HL-60/S4 treated with phorbol 12-myristate 13-acetate at 8.2 ng/mL for 4 days and 3 days (cell line): Measurements from ENCODE around the gene HMG20B.

Experiments
- in situ Hi-C: fragments of 300-500 bp; cut with MboI; formaldehyde crosslinking; loops from 2 replicates; pipeline ENCODE4 v1.15.0; 2022; ENCODE audit warnings: low sequenced_read_pairs

The HMG20B gene

GRCh38 chr19:3618144-3618810 lies 45.5 kb downstream of the HMG20B start:
- in situ Hi-C loops = no loop called here

DNA sequence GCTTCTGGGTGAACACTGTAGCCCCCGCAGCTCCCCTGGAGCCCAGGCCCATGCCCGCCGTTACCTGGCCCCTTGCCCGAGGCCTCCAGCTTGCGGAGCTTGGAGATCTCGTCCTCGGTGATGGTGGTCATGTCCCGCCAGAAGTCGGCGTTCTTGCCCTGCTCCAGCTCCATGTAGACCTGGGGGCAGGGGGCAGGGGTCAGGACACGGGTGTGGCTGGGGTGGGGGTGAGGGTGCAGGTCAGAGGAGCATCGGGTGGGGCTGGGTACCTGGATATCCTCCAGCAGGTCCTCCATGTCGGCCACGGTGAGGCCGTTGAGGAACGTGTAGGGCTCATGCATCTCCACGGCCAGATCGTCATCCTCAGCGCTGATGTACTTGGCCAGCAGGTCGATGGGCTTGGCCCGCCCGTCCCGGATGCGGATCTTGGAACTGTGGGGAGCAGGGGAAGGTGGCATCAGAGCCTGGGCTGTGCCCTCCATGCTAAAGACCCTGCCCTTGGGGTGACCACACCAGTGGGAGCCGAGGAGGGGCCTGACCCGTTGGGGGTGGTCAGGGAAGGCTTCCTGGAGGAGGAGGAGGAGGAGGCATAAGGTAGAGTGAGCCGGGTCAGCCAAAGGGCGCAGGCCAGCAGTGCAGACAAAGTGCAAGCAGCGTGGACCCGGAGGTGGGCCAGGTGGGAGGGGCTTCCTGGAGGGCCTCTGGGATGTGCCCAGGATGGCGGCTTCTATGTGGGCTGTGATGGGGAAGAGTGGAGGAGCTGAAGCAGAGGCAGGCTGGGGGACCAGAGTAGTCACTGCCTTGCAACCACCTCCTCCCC lies 46.3 kb downstream of the HMG20B start:
- in situ Hi-C loops = no loop called here

DNA sequence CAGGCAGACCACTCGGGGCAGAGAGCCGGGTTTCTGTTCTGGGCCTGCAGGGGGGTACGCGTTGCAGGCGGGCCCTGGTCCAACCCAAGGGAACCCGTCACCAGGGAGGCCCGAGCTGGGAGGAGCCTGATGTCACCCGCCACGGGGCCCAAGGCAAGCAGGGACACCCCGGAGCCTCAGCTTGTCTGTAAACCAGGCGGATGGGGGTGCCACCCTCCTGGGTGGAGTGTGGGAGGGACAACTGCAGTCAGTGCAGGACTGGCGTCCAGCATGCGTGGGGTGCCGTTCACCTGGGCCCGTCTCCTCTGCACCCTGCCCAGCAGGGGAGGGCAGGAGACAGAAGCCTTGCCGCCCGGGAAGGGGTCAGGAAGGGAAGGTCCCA lies 46.9 kb downstream of the HMG20B start:
- in situ Hi-C loops = no loop called here

GRCh38 chr19:3620145-3620816 lies 47.5 kb downstream of the HMG20B start:
- in situ Hi-C loops = no loop called here

DNA sequence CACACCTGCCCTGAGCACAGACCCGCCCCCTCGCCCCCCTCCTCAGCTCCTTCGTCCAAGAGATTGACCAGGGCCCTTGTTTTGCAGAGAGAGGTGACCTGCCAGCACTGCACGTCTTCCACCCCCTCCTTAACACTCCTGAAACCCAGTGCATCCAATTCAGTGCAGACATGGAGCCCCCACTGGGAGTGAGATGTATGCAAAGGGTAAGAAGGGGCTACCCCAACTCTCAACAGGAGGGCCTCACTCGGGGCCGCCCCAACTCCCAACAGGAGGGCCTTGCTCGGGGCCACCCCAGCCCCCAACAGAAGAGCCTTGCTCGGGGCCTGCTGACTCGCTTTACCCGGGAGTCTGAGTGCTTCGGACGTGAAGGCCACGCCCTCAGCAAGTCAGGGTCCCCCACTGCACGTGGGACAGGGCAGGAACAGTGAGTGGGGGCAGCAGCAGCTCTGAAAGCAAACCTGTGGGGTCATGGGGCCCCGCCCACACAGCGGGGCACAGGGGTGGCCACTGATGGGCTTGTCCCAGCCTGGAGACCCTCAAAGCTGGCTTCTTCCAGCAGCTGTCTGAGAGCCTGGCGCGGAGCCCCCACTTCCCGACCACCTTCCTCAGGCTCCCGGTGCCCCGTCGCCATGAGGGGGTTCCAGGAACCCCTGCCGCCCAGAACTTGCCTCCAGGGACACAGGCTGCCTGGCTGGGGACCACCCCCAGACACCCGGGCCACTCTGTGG lies 48.2 kb downstream of the HMG20B start:
- in situ Hi-C loops = no loop called here

DNA sequence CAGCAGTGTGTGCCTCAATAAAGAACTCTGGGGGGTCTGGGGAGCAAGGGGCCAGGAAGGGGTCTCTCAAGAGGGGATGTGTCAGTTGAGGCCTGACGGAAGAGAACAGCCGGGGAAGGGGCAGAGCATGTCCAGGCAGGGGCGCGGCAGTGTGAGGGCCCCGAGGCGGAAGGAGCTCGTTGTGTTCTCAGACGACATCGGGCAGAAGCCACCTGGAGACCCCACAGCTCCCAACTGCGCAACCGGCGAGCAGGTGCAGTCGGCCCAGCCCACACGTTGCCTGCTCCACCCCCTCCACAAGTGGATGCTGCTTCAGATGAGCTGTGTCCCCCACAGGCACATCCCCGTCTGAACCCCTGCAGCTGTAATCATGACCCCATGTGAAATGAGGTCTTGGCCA lies 48.9 kb downstream of the HMG20B start:
- in situ Hi-C loops = no loop called here

DNA sequence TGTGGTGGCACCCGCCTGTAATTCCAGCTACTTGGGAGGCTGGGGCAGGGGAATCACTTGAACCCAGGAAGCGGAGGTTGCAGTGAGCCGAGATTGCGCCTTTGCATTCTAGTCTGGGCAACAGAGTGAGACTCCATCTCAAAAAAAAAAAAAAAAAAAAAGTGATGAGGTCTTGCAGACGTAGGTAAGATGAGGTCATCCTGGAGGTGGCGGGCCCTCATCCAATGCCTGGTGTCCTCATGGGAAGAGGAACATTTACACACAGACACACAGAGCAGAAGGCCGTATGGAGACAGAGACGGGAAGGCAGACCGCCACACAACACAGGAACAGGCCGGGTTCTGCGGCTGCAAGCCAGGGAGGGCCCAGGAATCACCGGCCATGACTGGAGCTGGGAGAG lies 49.5 kb downstream of the HMG20B start:
- in situ Hi-C loops = no loop called here

DNA sequence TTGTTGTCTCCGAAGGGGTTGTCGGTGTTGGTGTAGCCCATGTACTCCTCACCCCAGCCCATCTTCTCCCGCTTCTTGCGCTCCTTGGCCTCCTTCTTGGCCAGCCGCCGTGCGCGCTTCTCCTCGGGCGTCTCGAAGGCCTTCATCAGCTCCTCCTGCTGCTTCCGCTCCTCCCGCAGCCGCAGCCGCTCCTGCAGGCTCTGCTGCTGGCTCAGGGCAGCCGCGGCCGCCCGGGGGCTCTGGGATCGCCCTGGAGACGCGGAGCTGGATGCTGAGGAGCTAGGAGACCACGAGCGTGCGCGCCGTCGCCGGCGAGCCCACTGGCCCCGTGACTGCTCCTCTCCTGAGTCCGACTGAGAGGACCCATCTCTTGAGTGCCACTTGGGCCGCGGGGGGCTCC lies 51.0 kb downstream of the HMG20B start:
- in situ Hi-C loops = no loop called here

- in situ Hi-C loops = no loop called here
Measured at GRCh38 chr19:3625996-3626472, 53.3 kb downstream of the HMG20B start.

- in situ Hi-C loops = no loop called here
Measured at GRCh38 chr19:3626473-3627350, 54.0 kb downstream of the HMG20B start, which contains the start of gene CACTIN. CACTIN (minus strand) TSS chr19:3626790; CDS start chr19:3626762, 28 bp downstream.

DNA sequence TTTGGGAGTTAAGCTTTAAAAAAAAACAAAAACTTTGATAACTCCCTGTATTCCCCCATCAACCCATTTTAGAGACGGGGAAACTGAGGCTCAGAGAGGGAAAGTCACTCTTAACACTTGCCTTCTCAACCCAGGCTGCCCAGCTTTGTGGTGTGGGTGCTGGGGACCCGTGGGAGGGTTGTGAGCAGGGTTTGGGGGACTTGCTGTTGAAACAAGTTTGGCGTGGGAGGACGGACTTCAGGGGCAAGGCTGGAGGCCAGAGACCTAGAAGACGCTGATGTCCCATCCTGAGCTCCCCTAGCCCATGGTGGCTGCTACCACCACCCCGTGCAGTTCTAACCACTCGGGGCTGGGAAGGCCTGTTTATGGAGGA lies 54.6 kb downstream of the HMG20B start:
- in situ Hi-C loops = no loop called here
